Dermis microvascular lymphatic vessel endothelial cell (primary cell): Measurements from ENCODE around the gene CDH23. TPM values are rescaled to one million over a fixed set of nuclear protein-coding genes. Genes with fewer than 3 reads are reported as not detected.

Experiments
- DNase-seq, 2 donors: peaks; one replicate each; pipeline versions ENCODE4 v3.0.0 to v3.0.0-alpha.2; 2010; ENCODE audit warnings: low read depth in 2 of 2
- total RNA-seq: library from RNA; depleted of rRNA; stranded (reverse); fragments of >200 nt; gene quantifications from 2 replicates; pipeline ENCODE4 v1.2.1, GENCODE V29; 2014

Gene CDH23
- total RNA-seq, 1 donor from 2014 or later, result under 0.01 TPM

DNA sequence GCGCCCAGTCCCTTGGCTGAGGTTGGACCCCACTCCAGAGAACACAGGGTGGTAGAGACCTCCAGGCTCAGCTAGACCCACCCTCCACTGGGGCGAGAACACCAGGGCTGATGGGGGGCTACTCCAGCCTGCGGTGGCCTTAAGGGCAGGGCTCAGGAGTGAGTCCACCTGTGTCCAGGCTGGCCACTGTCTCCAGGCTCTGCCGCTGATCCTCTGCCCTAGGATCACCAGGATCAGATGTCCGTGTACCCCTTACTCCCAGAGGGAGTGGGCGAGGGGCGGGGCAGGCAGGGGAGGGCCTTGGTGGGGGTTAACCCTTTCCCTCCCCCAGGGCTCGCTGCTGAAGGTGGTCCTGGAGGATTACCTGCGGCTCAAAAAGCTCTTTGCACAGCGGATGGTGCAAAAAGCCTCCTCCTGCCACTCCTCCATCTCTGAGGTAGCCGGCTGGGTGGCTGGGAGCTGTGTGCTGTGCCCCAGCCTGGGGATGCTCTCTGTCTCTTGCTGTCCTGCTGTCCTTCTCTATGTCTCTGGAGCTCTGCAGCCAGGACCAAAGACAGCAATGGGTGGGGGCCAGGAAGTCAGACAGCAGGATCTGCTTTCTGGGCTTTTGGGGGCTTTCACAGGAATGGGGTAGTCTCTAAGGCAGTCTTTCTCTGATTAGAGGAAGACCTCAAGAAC is 416.3 kb downstream of the CDH23 start:
- no peak for DNase-seq

DNA sequence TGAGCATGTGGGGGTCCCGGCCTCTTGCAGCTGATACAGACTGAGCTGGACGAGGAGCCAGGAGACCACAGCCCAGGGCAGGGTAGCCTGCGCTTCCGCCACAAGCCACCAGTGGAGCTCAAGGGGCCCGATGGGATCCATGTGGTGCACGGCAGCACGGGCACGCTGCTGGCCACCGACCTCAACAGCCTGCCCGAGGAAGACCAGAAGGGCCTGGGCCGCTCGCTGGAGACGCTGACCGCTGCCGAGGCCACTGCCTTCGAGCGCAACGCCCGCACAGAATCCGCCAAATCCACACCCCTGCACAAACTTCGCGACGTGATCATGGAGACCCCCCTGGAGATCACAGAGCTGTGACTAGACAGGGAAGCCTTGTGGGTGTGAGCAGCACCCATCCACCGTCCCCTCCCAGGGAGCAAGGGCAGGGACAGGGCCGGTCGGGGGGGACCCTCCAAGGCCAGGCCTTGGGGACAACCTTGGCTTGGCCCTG is 418.2 kb downstream of the CDH23 start:
- DNase-seq, result no peak

DNA sequence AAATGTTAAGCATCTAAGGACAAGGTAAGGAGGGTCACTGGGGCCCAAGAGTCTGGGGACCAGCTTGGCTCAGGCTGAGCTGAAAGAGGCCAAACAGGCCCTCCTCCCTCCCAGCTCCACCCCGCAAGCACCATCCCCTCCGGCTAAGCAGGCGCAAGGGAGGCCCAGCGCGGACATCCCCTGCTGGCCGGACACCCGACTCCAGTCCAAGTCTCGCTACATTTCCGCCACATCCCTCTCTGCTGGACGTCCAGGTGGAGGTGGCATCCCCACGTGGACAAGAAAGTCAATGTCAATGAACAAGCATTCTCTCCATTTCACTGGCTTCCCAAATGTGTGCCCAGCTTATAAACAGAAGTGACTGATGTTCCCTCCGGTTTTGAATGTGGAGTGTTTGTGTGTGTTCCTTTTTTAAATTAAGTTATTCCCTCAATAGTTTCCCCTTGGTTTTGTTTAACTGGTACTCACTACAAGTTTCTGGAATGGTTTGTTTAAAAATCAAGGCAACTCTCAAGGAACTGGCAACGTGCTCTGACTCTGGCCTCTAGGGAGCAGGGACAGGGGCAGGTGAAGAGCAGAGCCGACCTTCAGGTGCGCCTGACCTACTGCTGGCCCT is 418.9 kb downstream of the CDH23 start:
- no peak for DNase-seq

DNA sequence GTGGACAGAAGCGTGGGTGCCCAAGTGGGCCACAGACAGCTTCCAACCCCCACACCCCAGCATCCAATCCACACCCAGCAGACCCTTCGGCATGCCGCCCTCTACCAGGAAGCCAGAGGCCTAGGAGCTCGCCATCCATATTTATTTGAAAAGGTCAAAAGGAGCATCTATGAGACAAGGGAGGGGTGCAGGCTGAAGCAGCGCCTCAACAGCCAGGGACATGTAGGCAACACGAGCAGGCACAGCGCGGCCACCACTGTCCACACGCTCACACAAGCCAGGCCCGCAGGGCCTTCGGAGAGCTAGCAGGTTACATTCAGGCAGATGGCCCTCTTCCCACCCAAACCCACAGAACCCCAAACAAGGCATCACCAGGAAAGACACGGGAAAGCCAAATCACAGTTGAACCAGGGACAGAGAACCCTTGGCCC is 419.7 kb downstream of the CDH23 start:
- no peak for DNase-seq

DNA sequence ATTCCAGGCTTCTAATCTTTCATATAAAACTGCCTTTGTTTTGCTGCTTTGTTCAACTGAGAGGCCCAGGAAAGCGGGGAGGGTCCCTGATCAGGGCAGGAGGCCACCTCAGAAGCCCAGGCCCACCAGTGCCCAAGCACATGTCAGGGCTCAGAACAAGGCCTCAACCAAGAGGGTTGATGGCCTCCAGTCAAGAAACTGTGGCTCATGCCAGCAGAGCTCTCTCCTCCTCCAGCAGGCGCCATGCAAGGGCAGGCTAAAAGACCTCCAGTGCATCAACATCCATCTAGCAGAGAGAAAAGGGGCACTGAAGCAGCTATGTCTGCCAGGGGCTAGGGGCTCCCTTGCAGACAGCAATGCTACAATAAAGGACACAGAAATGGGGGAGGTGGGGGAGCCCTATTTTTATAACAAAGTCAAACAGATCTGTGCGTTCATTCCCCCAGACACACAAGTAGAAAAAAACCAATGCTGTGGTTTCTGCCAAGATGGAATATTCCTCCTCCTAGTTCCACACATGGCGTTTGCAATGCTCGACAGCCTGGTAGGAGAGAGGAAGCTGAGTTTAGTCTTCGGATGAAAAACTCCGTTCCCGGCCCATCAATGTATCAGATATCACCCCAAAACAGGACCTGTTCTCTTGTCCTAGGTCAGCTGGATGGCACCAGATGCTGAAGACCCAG is 420.4 kb downstream of the CDH23 start:
- no peak for DNase-seq

DNA sequence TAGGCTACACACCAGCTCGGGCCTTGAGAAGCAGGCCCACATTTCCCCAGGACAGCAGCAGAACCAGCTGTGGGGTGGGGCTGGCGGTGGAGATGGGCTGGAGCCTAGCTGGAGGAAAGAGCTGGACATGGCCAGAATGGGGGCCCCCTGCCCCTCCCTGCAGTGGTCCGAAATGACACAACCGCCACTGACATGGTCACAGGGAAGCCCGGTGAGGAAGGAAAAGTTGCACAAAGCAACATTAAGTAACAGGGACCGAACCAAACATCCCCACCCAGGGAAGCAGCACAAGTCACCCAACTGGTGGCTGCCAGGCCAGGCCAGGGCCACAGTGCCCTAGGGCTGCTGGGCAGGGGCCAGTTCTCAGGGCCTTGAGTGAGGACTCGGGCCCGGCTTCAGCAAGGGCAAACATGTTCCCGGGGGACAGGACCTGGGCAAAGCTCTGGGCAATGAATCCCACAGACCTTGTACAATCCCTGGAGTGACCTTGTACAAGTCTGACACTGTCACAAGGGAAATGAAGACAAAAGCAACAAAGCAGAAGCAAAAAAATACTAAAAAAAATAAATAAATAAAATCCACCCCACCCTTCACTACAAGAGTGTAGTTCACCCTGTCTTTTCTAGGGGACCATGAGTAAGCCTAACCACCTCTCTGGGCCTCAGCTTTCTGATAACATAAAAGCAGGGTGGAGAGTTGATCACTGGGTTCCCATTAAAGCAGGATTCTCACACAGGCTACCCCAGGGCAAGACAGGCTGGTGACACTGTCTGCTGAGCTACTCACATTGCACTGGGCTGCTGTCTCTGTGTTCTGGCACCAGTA is 421.3 kb downstream of the CDH23 start:
- DNase-seq, result no peak

DNA sequence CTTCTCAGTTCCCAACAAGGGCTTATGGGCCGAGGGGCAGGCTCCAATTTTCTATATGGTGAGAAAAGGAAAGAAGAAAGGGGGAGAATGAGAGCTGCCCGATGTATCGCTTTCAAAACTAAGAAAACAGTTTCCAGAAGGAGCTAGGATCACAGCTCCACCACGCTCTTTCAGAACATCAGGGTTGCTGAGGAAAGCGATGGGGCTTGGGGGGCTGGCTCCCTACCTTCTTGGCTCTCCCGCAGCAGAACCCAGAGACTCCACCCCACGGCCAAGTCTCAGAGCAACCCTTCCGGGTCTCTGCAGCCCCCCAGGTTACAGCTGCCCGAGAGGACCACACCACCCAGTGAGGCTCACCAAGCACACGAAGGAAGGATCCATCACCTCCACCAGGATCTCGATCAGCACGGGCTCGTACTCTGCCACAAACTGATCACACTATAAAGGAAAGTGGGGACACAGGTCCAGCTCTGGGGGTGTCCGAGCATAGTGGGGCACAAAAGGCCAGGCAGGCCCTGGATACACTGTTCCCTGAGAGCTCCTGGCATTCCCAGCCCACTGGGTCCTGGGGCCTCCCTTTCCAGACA is 422.0 kb downstream of the CDH23 start:
- DNase-seq, result no peak

- DNase-seq, result no peak
Observed at GRCh38 chr10:71819441-71819861, 422.7 kb downstream of the CDH23 start.

- DNase-seq, result no peak
Observed at GRCh38 chr10:71819985-71820384, 423.3 kb downstream of the CDH23 start.

GRCh38 chr10:71820966-71821365 is 424.2 kb downstream of the CDH23 start:
- no peak for DNase-seq

DNA sequence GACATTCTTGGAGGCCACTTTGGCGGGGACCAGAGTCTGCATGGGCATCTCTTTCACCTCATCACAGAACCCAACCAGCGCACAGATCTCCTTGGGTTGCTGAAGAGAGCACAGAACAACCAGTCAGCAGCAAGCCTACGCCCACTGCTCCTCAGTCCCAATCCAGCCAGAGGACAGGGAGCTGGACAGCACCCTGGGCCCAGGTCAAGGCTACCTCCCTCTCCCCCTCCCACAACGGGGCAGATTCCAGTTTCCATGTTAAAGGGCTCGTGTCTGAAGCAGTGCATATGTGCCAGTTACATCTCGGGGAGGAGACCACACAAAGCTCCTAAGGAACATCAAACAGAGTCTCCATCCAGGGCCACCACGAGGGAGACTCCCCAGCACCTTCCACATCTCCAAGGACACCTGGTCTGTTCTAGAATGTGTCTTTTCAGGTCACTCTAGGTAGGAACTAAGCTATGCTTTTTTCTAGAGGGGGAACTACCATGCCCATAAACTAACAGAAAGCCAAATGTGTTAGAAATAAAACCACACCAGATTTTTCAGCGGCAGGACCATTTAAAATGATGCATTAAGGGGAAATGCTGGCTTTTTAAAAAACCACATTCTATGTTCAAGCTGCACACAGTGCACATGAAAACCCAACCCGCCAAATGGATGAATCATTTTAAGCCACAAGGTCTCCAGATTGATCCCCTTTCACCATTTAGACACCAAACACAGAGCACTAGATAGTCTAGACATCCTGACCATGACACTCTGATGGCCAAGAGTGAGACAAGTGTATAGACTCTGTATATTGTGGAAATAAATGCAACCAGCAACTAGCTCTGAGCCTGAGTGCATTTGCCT is 425.4 kb downstream of the CDH23 start:
- no peak for DNase-seq

GRCh38 chr10:71823356-71823755 is 426.6 kb downstream of the CDH23 start:
- no peak for DNase-seq

GRCh38 chr10:71824333-71824732 is 427.6 kb downstream of the CDH23 start:
- no peak for DNase-seq

- DNase-seq, result no peak
Observed at GRCh38 chr10:71825217-71825616, 428.5 kb downstream of the CDH23 start.

DNA sequence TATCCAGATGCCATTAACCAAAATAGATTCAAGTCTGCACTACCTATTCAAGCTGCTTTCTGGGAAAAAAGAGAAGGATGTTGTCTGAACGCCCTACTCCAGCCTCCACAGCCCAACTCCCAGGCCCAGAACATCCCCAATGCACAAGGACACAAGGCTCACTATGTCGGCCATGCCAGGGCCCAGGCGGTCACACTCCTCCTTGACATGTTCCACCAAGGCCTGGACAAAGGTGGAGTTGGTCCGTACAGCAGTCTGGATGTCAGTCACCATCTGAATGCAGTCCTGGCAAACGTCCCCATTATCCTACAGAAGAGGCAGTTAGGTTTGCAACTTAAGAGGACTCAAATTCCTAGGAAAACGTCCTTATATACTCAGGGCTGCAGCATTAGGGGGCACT is 431.1 kb downstream of the CDH23 start:
- DNase-seq, result no peak

DNA sequence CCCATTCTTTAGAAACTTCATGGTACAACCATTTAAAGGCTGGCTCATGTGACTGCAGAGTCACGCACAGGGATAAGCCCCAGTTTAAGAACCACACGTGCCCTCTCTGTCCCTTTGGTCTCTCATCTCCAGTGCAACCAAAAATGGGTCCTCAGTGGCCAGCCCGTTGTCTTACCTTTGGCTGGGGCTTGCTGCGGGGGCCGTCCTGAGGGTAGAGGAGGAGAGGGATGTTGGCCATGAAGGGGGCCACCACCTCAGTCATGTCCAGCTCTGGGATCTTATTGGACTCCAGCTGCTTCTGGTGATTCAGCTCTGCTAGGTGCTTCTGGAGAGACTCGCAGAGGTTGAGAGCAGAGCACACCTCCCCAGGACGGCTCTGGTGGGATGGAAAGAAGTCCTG is 432.0 kb downstream of the CDH23 start:
- DNase-seq, result no peak

- DNase-seq, result no peak
Observed at GRCh38 chr10:71829171-71829570, 432.5 kb downstream of the CDH23 start.

DNA sequence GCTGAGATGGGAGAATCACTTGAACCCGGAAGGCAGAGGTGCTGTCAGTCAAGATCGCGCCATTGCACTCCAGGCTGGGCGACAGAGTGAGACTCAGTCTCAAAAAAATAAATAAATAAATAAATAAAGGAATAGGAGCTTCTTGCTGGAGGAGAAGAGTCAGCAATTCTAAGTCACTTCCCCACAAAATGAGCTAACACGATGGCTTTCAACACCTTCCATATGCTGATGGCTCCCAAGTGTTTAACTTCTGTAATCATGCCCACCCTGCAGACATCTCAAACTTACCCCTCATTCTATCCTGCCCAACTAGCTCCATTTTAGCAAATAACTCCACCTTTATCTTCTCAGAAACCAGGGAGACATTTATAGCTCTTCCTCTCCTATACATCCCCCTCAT is 433.2 kb downstream of the CDH23 start:
- DNase-seq, result no peak

GRCh38 chr10:71830726-71831125 is 434.0 kb downstream of the CDH23 start:
- DNase-seq, result no peak
